Neural cell (in vitro differentiated cells): ENCODE measurements around the gene UBE2I. TPM values are rescaled to one million over a fixed set of nuclear protein-coding genes. Genes with fewer than 3 reads are reported as not detected.

Experiments
- H2AFZ ChIP-seq: fragments of 200-600, 300-800 bp; sonication (generic), shearing (Covaris generic); 2 replicates; pipeline ENCODE4 v1.6.0; 2014; ENCODE audit warnings: low read depth, mild to moderate bottlenecking, antibody characterized with exemption, low read length, moderate library complexity
- H3F3A ChIP-seq: fragments of 200-600 bp; shearing (Covaris generic); 2 replicates; pipeline ENCODE4 v1.6.1; 2016; ENCODE audit warnings: mild to moderate bottlenecking, moderate library complexity, mixed read lengths, antibody characterized with exemption, low read length; ENCODE audit not compliant: insufficient read depth, poor library complexity, severe bottlenecking
- H3K27ac ChIP-seq: fragments of 200-600, 300-800 bp; sonication (generic), shearing (Covaris generic); 2 replicates; pipeline ENCODE4 v1.5.1; 2014; ENCODE audit warnings: mild to moderate bottlenecking, low read length, moderate library complexity
- H3K27me3 ChIP-seq: fragments of 300-800, 200-600 bp; sonication (generic), shearing (Covaris generic); 2 replicates; pipeline ENCODE4 v1.6.0; 2014; ENCODE audit warnings: mild to moderate bottlenecking, low read depth, low read length, moderate library complexity; ENCODE audit not compliant: insufficient read depth
- H3K36me3 ChIP-seq: fragments of 300-800, 200-600 bp; sonication (generic), shearing (Covaris generic); 2 replicates; pipeline ENCODE4 v1.5.1; 2014; ENCODE audit warnings: mild to moderate bottlenecking, antibody characterized with exemption, low read length, moderate library complexity; ENCODE audit not compliant: insufficient read depth
- H3K4me2 ChIP-seq: fragments of 300-800, 200-600 bp; sonication (generic), shearing (Covaris generic); 2 replicates; pipeline ENCODE4 v1.6.0; 2014; ENCODE audit warnings: mild to moderate bottlenecking, low read length
- H3K4me3 ChIP-seq: fragments of 300-800, 200-600 bp; sonication (generic), shearing (Covaris generic); 2 replicates; pipeline ENCODE4 v1.5.1; 2014; ENCODE audit warnings: mild to moderate bottlenecking, low read length, moderate library complexity
- H3K79me2 ChIP-seq: fragments of 200-600 bp; shearing (Covaris generic); replicated peaks from 2 replicates; pipeline ENCODE4 v1.6.0; 2014; ENCODE audit warnings: mild to moderate bottlenecking, low read length, moderate library complexity; ENCODE audit not compliant: insufficient read depth
- H3K9ac ChIP-seq: fragments of 300-800, 200-600 bp; sonication (generic), shearing (Covaris generic); 2 replicates; pipeline ENCODE4 v1.6.1; 2016; ENCODE audit warnings: mild to moderate bottlenecking, low read length, mixed read lengths
- H3K9me2 ChIP-seq: fragments of 200-600 bp; shearing (Covaris generic); 2 replicates; pipeline ENCODE4 v1.6.1; 2016; ENCODE audit warnings: mild to moderate bottlenecking, low read length, mixed read lengths; ENCODE audit not compliant: insufficient read depth
- H3K9me3 ChIP-seq: fragments of 200-600, 300-800 bp; sonication (generic), shearing (Covaris generic); 2 replicates; pipeline ENCODE4 v1.6.1; 2016; ENCODE audit warnings: mild to moderate bottlenecking, mixed run types, low read length, moderate library complexity, mixed read lengths
- H4K20me1 ChIP-seq: fragments of 200-600 bp; shearing (Covaris generic); 2 replicates; pipeline ENCODE4 v1.6.1; 2016; ENCODE audit warnings: mild to moderate bottlenecking, mixed run types; ENCODE audit not compliant: insufficient read depth
- EP300 ChIP-seq: fragments of 450-650 bp; conservative IDR thresholded peaks from 2 replicates; pipeline ENCODE4 v1.6.1; 2014; ENCODE audit warnings: antibody characterized with exemption, mild to moderate bottlenecking, moderate library complexity; ENCODE audit not compliant: poor library complexity, severe bottlenecking
- EZH2 ChIP-seq: fragments of 200-600, 300-800 bp; shearing (Covaris generic), sonication (generic); IDR thresholded peaks from 2 replicates; pipeline ENCODE4 v1.6.1; 2014; ENCODE audit warnings: antibody characterized with exemption, low read length, borderline replicate concordance, mild to moderate bottlenecking; ENCODE audit not compliant: insufficient read depth, poor library complexity, severe bottlenecking
- MXI1 ChIP-seq: fragments of 450-650 bp; conservative IDR thresholded peaks from 2 replicates; pipeline ENCODE4 v1.6.1; 2014; ENCODE audit warnings: antibody characterized with exemption, mild to moderate bottlenecking; ENCODE audit not compliant: poor library complexity, severe bottlenecking
- POLR2AphosphoS5 ChIP-seq: IDR thresholded peaks from 2 replicates; pipeline ENCODE4 v1.6.1; 2012
- RAD21 ChIP-seq: fragments of 450-650 bp; conservative IDR thresholded peaks from 2 replicates; pipeline ENCODE4 v1.6.1; 2014; ENCODE audit warnings: antibody characterized with exemption, mild to moderate bottlenecking, moderate library complexity
- SMC3 ChIP-seq: fragments of 450-650 bp; conservative IDR thresholded peaks from 2 replicates; pipeline ENCODE4 v1.6.1; 2014; ENCODE audit warnings: antibody characterized with exemption, mild to moderate bottlenecking, moderate library complexity; ENCODE audit not compliant: poor library complexity
- TAF1 ChIP-seq: IDR thresholded peaks from 2 replicates; pipeline ENCODE4 v1.6.1; 2012; ENCODE audit warnings: low read depth
- polyA plus RNA-seq: library from polyadenylated mRNA; depleted of rRNA; stranded (reverse); fragments of >200 nt; gene quantifications from 2 replicates; pipeline ENCODE4 v1.2.3, GENCODE V29; 2014
- TF ChIP-seq, protein P1 (sequence below): fragments of 450-650 bp; IDR thresholded peaks from 2 replicates; pipeline ENCODE4 v1.5.1; 2014; ENCODE audit warnings: antibody characterized with exemption, mild to moderate bottlenecking, moderate library complexity; ENCODE audit not compliant: poor library complexity, severe bottlenecking
- TF ChIP-seq, protein P2 (sequence below): IDR thresholded peaks from 2 replicates; pipeline ENCODE4 v1.6.1; 2012; ENCODE audit warnings: borderline replicate concordance

Gene UBE2I
- polyA plus RNA-seq, 1 donor from 2014 or later: 111 TPM

GRCh38 chr16:1279081-1279944 is 30.1 kb upstream of the UBE2I start:
- H3K79me2 ChIP-seq: no peaks in the 10 kb centered on the region
- no peak for TF ChIP-seq TAF1
- no peak for TF ChIP-seq EZH2
- TF ChIP-seq RAD21: no peak
- no peak for TF ChIP-seq POLR2AphosphoS5
- TF ChIP-seq, protein P1, sequence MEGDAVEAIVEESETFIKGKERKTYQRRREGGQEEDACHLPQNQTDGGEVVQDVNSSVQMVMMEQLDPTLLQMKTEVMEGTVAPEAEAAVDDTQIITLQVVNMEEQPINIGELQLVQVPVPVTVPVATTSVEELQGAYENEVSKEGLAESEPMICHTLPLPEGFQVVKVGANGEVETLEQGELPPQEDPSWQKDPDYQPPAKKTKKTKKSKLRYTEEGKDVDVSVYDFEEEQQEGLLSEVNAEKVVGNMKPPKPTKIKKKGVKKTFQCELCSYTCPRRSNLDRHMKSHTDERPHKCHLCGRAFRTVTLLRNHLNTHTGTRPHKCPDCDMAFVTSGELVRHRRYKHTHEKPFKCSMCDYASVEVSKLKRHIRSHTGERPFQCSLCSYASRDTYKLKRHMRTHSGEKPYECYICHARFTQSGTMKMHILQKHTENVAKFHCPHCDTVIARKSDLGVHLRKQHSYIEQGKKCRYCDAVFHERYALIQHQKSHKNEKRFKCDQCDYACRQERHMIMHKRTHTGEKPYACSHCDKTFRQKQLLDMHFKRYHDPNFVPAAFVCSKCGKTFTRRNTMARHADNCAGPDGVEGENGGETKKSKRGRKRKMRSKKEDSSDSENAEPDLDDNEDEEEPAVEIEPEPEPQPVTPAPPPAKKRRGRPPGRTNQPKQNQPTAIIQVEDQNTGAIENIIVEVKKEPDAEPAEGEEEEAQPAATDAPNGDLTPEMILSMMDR: no peak
- no peak for TF ChIP-seq SMC3
- no peak for TF ChIP-seq EP300
- no peak for TF ChIP-seq MXI1
- TF ChIP-seq, protein P2, sequence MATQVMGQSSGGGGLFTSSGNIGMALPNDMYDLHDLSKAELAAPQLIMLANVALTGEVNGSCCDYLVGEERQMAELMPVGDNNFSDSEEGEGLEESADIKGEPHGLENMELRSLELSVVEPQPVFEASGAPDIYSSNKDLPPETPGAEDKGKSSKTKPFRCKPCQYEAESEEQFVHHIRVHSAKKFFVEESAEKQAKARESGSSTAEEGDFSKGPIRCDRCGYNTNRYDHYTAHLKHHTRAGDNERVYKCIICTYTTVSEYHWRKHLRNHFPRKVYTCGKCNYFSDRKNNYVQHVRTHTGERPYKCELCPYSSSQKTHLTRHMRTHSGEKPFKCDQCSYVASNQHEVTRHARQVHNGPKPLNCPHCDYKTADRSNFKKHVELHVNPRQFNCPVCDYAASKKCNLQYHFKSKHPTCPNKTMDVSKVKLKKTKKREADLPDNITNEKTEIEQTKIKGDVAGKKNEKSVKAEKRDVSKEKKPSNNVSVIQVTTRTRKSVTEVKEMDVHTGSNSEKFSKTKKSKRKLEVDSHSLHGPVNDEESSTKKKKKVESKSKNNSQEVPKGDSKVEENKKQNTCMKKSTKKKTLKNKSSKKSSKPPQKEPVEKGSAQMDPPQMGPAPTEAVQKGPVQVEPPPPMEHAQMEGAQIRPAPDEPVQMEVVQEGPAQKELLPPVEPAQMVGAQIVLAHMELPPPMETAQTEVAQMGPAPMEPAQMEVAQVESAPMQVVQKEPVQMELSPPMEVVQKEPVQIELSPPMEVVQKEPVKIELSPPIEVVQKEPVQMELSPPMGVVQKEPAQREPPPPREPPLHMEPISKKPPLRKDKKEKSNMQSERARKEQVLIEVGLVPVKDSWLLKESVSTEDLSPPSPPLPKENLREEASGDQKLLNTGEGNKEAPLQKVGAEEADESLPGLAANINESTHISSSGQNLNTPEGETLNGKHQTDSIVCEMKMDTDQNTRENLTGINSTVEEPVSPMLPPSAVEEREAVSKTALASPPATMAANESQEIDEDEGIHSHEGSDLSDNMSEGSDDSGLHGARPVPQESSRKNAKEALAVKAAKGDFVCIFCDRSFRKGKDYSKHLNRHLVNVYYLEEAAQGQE: no peak
- no peak overlapping the region for H3K27ac ChIP-seq
- H4K20me1 ChIP-seq: no peaks in the 10 kb centered on the region
- no peaks in the 10 kb centered on the region for H3K9me3 ChIP-seq
- no peak overlapping the region for H3K4me3 ChIP-seq
- H3K27me3 ChIP-seq: no peaks in the 10 kb centered on the region
- H3K4me2 ChIP-seq: no peak overlapping the region
- no peaks in the 10 kb centered on the region for H3F3A ChIP-seq
- no peak overlapping the region for H3K9ac ChIP-seq
- no peaks in the 10 kb centered on the region for H3K9me2 ChIP-seq
- no peaks in the 10 kb centered on the region for H3K36me3 ChIP-seq
- H2AFZ ChIP-seq: no peak overlapping the region

DNA sequence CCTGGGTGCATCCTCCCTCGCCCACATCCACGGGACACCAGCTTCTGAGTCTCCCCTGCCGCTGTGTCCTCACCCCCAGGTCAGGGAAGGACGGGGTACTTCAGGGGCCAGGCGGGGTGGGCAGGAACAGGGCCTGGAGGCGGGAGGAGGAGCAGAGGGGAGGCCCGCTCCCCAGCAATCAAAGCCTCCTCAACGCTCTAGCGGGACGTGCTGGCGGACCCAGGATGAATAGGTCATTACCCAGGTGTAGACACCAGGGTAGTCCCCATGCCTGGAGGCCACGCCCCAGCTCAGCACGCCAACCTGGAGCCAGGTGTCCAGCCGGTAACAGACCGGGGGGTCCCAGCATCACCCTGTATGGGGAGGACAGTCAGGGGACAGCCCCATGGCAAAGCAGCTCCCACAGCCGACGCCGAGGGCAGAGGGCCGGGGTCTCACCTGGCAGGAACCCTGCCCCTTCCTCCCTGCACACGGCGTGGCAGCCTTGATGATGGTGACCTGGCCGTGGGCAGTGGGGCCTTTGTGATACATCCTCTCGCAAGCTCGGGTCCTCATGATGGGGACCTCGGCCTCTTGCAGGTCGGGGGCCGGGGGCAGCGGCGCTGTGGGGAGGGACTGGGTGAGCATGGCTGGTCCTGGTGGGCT is 29.4 kb upstream of the UBE2I start:
- Histone ChIP-seq H3K27ac (no peak overlapping the region), H3K9me3 (no peaks in the 10 kb centered on the region), H3K9me2 (no peaks in the 10 kb centered on the region), H3K27me3 (no peaks in the 10 kb centered on the region), H3K9ac (no peak overlapping the region), H3K4me2 (no peak overlapping the region), H3F3A (no peaks in the 10 kb centered on the region), H2AFZ (no peak overlapping the region), H3K36me3 (no peaks in the 10 kb centered on the region), H3K4me3 (no peak overlapping the region), H3K79me2 (no peaks in the 10 kb centered on the region), H4K20me1 (no peaks in the 10 kb centered on the region)
- TF ChIP-seq EP300 (no peak), MXI1 (no peak), TAF1 (no peak), SMC3 (no peak), RAD21 (no peak), POLR2AphosphoS5 (no peak)
- TF ChIP-seq, protein P2: no peak
